Stimulated activated naive CD4-positive, alpha-beta T cell treated with Interleukin-2 at 50 U/mL for 16 hours (primary cell): ENCODE results near the gene SDC3.
"Not testable (repeated sequence)": the region's sequence is repeated elsewhere in the genome, so short reads cannot be mapped to it uniquely, and the experiment has no call there.

Source experiments
- DNase-seq: peaks from one replicate; lab custom pipeline; 2025; lab: John Stamatoyannopoulos, UW

The SDC3 gene

DNA sequence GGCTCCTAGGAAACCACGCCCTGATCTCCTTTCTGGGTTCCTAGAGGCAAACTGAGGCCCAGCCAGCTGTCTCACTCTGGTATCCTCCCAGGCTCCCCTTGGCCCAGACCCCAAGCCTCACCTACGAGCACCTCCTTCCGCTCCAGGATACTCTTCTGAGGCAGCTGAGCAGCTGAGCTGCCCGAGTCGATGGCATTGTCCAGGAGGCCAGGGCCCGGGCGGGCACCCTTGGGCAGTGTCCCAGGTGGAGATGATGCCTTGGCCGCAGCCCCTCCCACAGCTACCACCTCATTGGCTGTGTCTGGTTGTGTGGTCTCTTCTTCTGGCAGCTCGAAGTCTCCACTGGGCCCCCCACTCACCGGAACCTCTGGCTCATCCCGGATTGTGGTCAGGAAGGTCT lies 34.4 kb downstream of the SDC3 start:
- no peak for DNase-seq

DNA sequence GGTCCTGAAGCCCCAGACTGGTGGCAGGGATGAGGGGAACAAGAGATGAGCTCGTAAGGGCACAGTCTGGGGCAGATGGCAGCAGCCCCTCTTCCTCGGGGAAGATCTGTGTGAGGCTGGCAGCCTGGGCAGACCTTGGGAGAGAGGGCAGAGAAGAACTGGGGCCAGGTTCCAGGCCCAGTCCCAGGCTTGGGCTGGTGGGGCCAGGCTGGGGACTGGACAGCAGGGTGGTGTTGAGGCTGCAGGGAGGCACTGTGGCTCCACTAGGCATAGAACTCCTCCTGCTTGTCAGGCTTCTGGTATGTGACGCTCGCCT lies 35.7 kb downstream of the SDC3 start:
- DNase-seq, result no peak

DNA sequence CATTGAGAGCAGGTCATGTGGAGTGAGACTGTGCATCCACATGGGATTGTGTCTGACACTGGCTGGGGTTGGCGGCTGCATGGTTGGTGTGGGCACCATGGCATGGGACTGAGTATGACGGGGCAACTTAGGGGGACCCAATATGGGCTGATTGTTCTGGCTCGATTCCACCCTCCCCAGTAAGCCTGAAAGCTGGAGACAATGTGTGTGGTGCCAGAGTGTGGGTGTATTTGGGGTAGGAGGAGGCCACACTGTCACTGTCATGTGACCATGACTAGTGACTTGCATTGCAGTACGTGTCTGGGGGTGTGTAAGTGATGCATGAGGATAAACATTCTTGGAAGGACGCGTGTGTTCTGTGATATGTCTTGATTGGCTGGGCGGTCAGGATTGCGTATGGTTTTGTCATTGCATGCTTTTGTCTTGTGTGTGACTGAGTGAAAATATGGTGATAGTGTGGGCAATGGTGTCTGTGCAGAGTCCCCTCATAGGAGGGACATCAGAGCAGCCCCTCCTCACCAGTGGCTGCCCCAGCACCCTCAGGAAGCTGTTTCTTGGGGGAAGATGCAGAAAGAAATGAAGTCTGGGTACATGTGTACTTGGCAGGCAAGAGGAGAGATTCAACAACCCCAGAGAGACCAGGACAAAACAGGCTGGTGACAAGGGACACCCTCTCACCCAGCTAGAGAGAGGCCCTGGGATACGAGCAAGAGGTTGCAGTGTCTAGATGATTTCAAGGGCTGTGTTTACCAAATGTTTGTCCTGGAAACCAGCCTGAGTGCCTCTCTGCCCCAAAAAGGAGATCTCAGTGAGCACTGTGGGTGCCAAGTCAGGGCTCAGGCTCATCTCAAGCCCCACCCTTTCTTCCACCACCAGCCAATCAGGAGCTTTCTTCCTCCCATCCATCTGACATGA lies 36.3 kb downstream of the SDC3 start:
- no peak for DNase-seq

DNA sequence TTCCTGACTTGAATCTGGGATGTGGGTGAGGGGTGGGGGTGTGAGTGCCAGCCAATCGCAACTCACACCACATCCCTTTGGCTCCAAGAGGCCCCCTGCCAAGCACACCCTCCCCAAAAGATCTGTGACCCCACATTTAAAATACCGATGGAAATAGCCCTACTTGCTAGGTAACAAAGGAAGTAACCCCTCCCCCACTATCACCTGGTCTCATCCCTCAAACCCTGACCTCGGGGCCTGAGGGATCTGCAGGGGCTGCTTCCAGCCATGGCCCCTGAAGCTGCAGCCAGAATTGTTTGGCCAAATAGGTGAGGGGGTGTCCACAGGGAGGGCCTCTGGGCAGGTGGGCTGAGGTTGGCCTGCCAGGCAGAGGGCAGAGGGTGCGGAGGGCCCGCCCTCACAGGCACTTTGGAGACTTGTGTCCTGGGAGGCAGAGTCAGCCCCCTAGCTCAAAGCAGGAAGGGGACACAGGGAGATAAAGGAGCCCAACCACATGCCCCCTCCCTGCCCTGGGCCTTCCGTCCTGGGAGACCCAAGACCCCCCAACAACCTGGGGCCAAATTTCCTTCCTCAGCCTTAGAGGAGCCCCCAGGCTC lies 37.2 kb downstream of the SDC3 start:
- DNase-seq, result no peak

DNA sequence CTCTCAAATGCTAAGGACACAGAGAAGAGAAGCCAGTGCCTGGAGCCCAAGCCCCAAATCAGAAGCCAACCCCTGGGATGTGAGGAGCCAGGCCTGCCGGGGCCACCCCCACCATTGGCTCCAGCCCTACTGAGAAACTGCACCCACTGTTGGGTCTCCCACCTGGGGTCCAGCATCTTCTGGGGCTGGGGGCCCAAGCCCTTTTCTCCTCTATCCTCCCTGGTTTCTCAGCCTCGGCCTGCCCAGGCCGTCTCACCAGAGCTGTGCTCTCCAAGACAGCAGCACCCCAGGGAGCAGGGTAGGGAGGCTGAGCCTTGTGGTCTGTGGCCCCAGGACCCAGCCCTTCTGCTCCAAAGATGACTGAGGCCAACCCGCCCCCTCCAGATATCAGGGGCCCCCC lies 37.9 kb downstream of the SDC3 start:
- DNase-seq, result no peak

DNA sequence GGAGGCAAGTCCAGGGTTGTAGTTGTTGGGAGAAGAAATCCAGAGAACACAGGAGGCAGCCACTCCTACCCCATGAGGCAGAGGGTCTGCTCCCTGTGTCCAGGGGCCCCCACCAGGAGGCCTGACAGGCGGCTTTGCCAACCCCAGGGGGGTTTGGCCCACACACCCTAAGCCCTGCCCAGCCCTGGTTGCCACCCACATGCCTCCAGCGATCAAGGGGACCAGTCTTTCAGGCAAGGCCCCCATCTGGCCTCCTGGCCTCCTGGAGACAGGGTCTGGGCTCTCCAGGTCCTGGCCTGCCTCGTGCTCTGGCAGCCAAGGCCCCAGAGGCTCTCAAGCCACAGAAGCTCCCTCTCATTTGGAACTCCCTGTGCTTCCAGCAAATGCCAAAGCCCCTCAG lies 38.5 kb downstream of the SDC3 start:
- no peak for DNase-seq

DNA sequence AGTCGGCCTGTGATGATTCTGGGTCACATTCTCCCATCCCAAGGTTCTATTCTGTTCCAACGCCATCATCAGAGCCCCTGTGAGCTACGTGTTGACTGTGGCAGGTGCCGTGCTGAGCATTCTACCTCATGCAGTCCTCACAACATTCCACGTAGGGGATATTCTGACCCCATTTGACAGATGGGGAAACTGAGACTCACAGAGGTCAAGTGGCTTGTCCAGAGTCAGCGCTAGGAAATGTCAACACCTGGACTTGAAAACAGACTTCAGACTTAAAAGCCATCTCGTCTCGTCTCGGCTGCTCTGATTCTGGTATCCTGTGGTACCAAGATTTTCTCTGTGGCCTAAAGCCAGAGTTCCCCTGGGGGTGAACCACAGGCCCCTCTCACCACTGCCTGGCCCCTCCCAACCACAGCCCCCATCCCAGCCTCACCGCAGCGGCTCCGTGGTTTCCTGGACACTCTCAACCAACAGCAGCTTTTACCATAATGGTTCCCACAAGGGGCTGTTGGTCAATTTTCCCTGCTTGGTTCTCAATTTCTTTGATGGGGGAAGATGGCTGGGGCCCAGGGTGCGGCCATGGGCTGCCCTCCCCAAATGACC lies 39.6 kb downstream of the SDC3 start:
- no peak for DNase-seq

DNA sequence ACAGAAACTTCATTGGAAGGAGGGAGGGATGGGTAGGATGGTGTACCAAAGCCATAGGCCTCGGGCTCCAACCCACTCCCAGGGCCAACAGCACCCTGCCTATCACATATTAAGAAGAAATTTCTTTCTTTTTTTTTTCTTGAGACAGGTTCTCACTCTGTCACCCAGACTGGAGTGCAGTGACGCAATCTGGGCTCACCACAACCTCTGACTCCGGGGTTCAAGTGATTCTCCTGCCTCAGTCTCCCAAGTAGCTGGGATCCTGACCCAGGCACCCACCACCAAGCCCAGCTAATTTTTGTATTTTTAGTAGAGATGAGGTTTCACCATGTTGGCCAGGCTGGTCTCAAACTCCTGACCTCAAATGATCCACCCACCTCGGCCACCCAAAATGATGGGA lies 40.5 kb downstream of the SDC3 start:
- not testable (repeated sequence) for DNase-seq

DNA sequence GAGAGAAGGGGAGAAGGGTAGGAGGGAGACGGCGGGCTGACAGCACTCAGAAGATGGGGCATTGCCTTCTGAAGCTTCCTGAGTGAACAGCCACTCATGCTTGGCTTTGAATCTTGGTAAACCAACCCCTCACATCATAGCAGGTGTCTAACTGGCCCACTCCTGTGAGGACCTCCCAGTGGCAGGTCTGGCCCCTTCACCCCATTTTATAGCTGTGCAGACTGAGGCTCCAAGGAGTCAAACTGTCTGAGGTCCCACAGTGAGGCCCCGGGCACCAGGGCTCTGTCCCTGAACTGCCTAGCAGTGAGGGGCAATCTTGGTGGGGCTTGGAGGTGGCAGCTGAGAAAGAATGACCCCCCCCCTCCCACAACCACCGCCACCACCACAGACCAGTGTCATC lies 41.0 kb downstream of the SDC3 start:
- no peak for DNase-seq

DNA sequence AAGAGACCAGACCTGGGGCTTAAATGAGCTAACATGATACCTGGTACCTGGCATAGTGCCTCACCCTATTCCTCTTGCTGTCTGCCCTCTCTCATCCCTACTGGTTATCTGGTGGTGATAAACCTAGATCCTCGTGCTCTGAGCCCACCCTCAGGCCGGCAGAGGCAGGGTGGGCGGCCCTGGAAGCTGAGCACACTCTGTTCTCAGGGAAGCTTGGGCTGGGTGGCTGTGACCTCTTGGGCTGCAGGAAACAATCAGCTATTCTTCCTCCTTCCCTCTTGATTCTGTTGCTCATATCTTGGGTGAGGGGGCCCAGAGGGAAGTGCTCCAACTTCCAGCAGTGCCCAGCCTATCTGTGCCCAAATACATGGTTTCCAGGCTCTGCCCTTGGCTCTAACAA lies 42.0 kb downstream of the SDC3 start:
- no peak for DNase-seq

DNA sequence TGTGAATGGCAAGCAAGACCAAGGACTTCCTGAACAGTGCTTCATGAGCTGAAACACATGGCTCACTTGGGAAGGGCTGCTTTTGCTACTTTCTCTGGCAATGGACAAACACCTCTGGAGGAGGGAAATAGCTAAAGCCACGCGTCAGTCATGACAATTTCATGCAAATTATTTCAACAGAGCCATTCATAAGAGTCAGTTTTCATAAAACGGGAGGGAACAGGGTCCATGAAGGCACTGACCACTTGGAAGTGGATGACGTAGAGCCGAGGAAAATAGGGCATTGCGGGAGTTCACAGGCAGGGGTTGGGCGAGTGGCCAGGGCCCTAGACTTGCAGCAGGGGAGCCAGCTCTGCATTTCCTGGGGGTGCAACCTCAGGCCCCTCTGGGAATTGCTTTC lies 43.9 kb downstream of the SDC3 start:
- DNase-seq, result no peak

DNA sequence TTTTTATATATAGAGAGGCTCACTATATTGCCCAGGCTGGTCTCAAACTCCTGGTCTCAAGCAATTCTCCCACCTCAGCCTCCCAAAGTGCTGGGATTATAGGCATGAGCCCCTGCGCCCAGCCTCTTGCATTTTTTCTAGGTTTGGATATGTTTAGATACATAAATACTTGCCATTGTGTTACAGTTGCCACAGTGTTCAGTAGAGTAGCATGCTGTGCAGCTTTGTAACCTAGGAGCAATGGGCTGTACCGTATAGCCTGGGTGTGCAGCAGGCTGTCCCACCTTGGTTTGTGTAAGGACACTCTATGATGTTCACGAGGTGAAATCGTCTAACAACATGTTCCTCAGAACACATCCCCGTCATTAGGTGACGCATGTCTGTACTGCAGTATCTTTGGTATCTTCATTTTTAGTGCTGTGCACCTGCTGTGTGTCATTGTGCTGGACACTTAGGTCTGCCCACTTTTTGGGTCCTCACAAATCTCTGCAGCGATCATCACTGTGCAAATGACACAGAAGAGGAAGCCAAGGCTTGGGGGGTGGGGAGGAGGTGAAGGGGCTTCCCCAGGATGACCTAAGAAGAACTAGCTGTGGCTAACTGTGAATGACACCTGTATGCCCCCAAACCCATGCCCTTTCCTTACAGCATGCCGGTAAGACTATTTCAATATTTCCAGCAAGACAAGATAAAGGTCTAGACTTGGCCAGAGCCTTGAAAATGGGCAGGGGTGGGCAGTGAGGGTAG lies 44.5 kb downstream of the SDC3 start:
- no peak for DNase-seq

DNA sequence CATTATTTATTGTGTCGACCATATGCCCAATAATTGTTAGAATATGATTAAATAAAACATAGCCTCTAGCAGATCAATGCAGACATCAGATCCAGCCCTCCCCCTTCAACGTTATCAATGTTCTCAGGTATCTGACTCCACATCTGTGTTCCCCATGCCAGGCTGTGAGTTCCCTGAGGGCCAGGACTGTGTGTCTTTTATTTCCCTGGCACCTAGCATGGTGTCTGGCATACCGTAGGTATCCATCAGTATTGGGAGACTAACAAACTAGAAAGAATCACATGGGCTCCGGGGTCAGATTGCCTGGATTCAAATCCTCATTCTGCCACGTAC lies 48.3 kb downstream of the SDC3 start:
- DNase-seq, result no peak

DNA sequence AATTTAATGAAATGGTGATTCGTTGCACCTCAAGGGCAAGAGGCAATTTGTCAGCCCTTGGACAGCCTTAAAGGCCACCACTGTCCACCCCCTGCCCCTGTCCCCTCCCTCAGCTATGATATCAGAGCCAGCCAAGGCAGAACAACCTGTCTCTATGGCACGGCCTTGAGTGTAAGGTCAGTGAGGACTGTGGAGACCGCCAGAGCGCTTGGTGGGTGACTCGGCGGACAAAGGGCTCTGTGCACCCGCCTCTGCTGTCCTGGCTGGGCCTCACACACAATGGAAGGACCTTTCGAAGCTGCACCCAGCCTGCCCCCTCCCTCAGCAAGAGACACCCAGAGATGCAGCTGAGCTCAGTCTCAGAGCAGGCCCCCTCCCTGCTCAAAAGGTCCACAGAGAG lies 50.6 kb downstream of the SDC3 start:
- no peak for DNase-seq

DNA sequence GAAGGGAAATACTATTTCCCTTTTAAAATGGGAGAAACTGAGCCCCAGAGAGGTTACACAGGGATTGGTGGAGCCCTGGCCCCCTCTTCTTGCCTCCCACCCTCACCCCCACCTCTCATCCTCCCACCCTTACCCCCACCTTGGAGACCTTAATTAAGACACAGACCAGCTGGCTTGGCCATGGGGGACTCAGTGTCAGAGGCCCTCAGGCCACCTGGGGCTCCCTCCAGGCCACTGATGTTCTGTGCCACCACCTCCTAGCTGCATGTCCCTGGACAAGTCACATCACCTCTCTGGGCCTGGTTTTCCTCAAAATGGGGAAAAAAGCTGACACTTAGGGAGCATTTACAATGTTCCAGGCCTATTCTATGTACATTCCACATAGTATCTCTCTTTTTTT lies 51.5 kb downstream of the SDC3 start:
- DNase-seq, result no peak

DNA sequence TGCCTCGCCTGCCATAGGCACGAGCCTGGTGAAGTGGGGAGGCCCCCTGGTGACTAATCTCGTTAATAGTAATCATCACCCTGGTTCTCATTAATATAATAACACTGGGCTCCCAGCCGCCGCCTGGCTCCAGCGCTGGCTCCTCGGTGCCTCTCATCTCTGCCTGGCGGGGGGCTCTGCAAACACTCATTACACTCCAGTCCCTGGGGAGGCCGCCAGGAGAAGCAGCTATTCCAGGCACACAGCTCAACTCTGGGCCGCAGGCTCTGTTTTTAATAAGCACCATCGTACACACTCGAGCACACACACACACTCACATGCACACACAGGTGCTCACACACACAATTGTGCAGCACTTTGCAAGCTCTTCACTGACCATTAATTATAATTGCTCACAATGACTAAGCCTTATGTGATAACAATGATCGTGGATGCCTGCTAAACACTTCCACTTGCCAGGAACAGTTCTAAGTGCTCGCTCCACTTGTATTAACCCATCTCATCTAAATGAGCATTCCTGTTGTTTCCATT lies 52.2 kb downstream of the SDC3 start:
- no peak for DNase-seq

DNA sequence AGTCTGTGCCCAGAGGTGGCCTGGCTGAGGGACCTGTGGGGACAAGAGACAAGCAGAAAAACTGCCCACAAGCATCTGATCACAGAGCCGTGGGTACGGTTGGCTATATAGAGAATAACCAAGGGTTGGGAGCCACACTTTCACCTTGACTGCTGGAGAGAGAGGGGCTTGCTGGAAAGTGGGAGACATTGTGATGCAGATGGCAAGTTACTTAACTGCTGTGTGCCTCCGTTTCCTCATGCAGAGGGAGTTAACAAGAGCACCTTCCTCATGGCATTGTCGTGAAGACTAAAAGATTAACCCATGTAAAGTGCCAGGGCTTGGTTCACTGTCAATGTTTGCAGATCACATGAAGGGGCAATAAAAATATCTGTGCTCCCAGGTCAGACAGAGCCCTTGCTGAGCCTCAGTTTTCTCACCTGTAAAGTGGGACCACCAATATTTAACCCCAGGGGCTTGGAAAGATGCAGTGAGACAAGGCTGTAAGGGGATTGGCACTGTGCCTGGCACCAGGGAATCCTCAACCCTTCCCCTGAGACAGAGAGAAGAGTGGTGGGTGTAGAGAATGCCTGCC lies 52.8 kb downstream of the SDC3 start:
- no peak for DNase-seq

DNA sequence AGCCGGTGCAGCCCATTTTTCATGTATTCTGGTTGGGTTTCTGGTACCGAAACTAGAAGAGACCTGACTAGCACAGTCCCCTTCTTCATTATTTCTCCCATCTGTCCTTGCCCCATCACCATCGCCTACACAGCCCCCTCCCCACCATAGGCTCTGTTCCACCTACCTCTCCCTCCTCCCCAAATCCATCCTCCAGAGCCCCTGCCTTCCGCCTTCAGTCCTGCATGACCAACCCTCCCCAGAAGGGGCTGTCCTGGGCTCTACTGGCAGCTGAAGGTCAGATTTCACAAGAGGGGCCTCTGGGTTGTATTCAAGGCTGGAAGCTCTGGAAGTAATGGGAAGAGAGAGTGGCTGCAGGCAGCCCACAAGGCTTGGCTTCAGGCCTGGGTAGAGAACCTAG lies 55.2 kb downstream of the SDC3 start:
- DNase-seq, result no peak

DNA sequence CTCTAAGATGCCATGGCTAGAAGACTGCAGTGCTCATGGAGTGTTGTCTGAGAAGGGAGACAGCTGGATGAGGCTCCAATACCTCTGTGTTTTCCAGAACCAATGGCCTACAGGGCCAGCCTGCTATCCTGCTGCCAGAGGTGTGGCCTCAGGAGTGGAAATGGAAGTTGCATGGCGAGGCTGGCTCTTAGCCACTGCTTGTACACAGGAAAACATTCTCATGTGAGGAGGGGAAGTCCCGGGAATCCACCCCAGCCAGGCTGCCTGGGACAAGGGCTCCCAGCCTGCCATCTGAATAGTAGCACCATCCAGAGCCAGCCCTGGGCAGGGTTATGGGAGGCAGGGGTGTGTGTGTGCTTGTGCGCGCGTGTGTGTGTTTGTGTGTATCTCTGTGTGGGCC lies 56.5 kb downstream of the SDC3 start:
- DNase-seq, result no peak

DNA sequence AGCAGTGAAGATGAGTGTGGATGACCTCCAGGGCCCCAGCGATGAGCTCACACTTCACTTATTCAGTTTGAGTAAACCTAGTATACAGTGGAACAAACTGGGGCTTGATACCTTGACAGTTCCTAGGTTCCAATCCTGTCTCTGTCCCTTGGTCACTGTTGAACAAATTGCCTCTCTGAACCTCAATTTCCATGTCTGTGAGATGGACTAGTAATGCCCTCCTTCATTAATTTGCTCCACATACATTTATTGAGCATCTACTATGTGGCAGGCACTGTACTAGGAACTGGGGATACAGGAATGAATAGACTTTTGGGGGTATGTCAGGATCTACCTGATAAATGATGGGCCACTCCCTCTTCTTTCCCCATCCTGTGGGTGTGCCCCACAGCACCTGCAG lies 57.3 kb downstream of the SDC3 start:
- no peak for DNase-seq

DNA sequence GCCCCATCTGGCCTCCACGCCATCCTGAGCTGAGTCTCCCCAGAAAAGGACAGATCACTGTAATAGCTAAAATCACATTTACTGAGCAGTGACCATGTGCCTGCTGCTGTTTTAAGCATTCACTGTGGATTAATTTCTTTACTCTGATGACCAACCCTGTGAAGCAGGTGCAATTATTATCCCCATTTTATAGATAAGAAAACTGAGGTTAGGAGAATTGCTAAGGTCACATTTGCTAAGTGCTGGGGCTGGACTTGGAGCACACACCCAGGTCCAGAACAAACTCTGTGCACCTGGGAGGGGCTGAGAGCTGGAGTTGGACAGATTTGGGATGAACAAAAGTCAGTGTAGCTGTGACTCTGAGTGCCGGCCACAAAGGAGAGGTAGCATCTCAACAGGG lies 58.0 kb downstream of the SDC3 start:
- DNase-seq, result no peak

DNA sequence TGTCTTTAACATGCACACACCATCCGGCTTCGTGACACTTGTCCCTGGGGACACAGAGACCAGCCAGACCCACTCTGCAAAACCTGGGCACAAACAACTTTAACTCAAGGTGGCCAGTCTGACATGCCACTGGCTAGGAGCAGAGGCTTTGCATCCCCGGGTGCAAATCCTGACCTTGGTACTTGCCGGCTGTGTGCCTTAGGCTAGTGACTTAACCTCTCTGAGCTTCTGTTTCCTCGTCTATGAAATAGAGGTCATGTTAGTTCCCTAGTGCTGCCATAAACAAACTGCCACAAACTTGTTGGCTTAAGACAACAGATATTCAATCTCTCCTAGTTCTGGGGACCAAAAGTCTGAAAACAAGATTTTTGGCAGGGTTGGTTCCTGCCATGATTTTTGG lies 60.4 kb downstream of the SDC3 start:
- DNase-seq, result no peak
